Endothelial cell of umbilical vein (primary cell): ENCODE data around the gene WDR72. TPM values are rescaled to one million over a fixed set of nuclear protein-coding genes. Genes with fewer than 3 reads are reported as not detected.

ENCODE experiments used
- BruUV-seq: library from RNA; stranded (reverse); fragments of 400-500 nt; replicated peaks from 2 replicates; lab custom pipeline; 2021; lab: Mats Ljungman, UMichigan
- CTCF ChIA-PET: fragments of 300-600, 350-600 bp; sonication (Branson Sonifier 250); formaldehyde crosslinking; loops from one replicate; lab custom pipeline; 2021; ENCODE audit warnings: antibody characterized with exemption, inconsistent platforms; lab: Charles Lee
- POLR2A ChIA-PET: fragments of 300-600, 350-600 bp; sonication (Branson Sonifier 250); formaldehyde crosslinking; loops from one replicate; lab custom pipeline; 2021; ENCODE audit warnings: antibody characterized with exemption, inconsistent platforms; lab: Charles Lee
- DNase-seq: peaks from one replicate; pipeline ENCODE4 v3.0.0-alpha.2; 2011; ENCODE audit warnings: low read depth, low spot score
- FAIRE-seq: peaks from 2 replicates; lab custom pipeline; 2011; peaks lifted over from hg19 to GRCh38; lab: Jason Lieb, UNC
- H2AFZ ChIP-seq: 2 replicates; pipeline ENCODE4 v1.6.0; 2012; ENCODE audit warnings: low read depth, low read length, control low read depth, inconsistent platforms
- H3K27ac ChIP-seq: 2 replicates; pipeline ENCODE4 v1.5.1; 2011; ENCODE audit warnings: low read depth, mild to moderate bottlenecking, control low read depth, low read length, moderate library complexity; ENCODE audit not compliant: insufficient read depth
- H3K27me3 ChIP-seq, 2 experiments: 2 replicates each; pipeline versions ENCODE4 v1.6.0 to v1.6.1; 2011; ENCODE audit warnings: low read length in 2 of 2, mixed read lengths in 1 of 2; ENCODE audit not compliant: control insufficient read depth in 2 of 2, insufficient read depth in 2 of 2
- H3K36me3 ChIP-seq, 2 experiments: 2 replicates in 1 of 2; 3 replicates in 1 of 2; pipeline ENCODE4 v1.5.1; 2011; ENCODE audit warnings: low read length in 2 of 2, mild to moderate bottlenecking in 1 of 2, moderate library complexity in 1 of 2; ENCODE audit not compliant: control insufficient read depth in 2 of 2, insufficient read depth in 2 of 2; ENCODE audit errors: extremely low read depth in 1 of 2
- H3K4me1 ChIP-seq: 3 replicates; pipeline ENCODE4 v1.5.1; 2011; ENCODE audit warnings: mild to moderate bottlenecking, low read length; ENCODE audit not compliant: control insufficient read depth, insufficient read depth; ENCODE audit errors: extremely low read depth
- H3K4me2 ChIP-seq: 2 replicates; pipeline ENCODE4 v1.6.1; 2011; ENCODE audit warnings: low read length, control low read depth, mixed read lengths; ENCODE audit not compliant: insufficient read depth
- H3K4me3 ChIP-seq, 3 experiments: fragments of 200-600 bp in 1 of 3; sonication (generic), shearing (Covaris generic) in 1 of 3; replicated peaks in 1 of 3; 2 replicates each; pipeline ENCODE4 v1.5.1; 2011 to 2016; ENCODE audit warnings: control low read depth in 3 of 3, low read length in 3 of 3, mild to moderate bottlenecking in 2 of 3, inconsistent platforms in 1 of 3, low read depth in 1 of 3, moderate library complexity in 1 of 3; ENCODE audit not compliant: insufficient read depth in 1 of 3
- H3K79me2 ChIP-seq: 2 replicates; pipeline ENCODE4 v1.6.0; 2012; ENCODE audit warnings: low read length, inconsistent platforms; ENCODE audit not compliant: control insufficient read depth, insufficient read depth
- H3K9ac ChIP-seq: replicated peaks from 2 replicates; pipeline ENCODE3; 2011; ENCODE audit warnings: low read length, control low read depth; ENCODE audit not compliant: insufficient read depth; ENCODE audit errors: extremely low read depth
- H3K9me1 ChIP-seq: replicated peaks from 3 replicates; pipeline ENCODE4 v1.6.0; 2011; ENCODE audit warnings: mild to moderate bottlenecking, low read length; ENCODE audit not compliant: control insufficient read depth, insufficient read depth; ENCODE audit errors: extremely low read depth
- H3K9me3 ChIP-seq: replicated peaks from 2 replicates; pipeline ENCODE4 v1.5.1; 2012; ENCODE audit warnings: low read length, inconsistent platforms; ENCODE audit not compliant: control insufficient read depth, insufficient read depth
- H4K20me1 ChIP-seq: replicated peaks from 2 replicates; pipeline ENCODE3; 2011; ENCODE audit warnings: mild to moderate bottlenecking, low read length; ENCODE audit not compliant: control insufficient read depth, insufficient read depth; ENCODE audit errors: extremely low read depth
- EZH2 ChIP-seq: IDR thresholded peaks from 2 replicates; pipeline ENCODE4 v1.6.1; 2012; ENCODE audit warnings: borderline replicate concordance, low read depth, mild to moderate bottlenecking, moderate library complexity, low read length, inconsistent platforms; ENCODE audit not compliant: severe bottlenecking
- FOS ChIP-seq: IDR thresholded peaks from 2 replicates; pipeline ENCODE4 v1.6.1; 2011; ENCODE audit warnings: mild to moderate bottlenecking, low read length, moderate library complexity, borderline replicate concordance; ENCODE audit not compliant: insufficient read depth
- GATA2 ChIP-seq: IDR thresholded peaks from 2 replicates; pipeline ENCODE4 v1.7.0; 2011; ENCODE audit warnings: low read depth, mild to moderate bottlenecking, moderate library complexity, mixed read lengths, low read length; ENCODE audit not compliant: insufficient read length, insufficient read depth
- JUN ChIP-seq: IDR thresholded peaks from 2 replicates; pipeline ENCODE4 v1.6.1; 2011; ENCODE audit warnings: borderline replicate concordance, low read depth; ENCODE audit not compliant: insufficient read length, insufficient read depth
- MYC ChIP-seq: IDR thresholded peaks from one replicate; pipeline ENCODE4 v1.6.1; 2011; ENCODE audit warnings: mild to moderate bottlenecking, low read depth, low read length
- POLR2A ChIP-seq: IDR thresholded peaks from 2 replicates; pipeline ENCODE4 v1.6.1; 2012; ENCODE audit warnings: low read depth, mild to moderate bottlenecking, control low read depth, low read length
- POLR2AphosphoS5 ChIP-seq: IDR thresholded peaks from 2 replicates; pipeline ENCODE4 v1.6.1; 2012; ENCODE audit warnings: low read depth, mild to moderate bottlenecking, control low read depth, low read length, moderate library complexity; ENCODE audit not compliant: insufficient read depth
- dilution Hi-C: fragments of 300-500 bp; cut with MboI; formaldehyde crosslinking; loops from one replicate; pipeline ENCODE4 v1.15.0; 2019; ENCODE audit warnings: low sequenced_read_pairs; ENCODE audit not compliant: extremely low pct_ligation_motif_present
- intact Hi-C: fragments of 100-400 bp; cut with micrococcal nuclease; formaldehyde crosslinking; loops from one replicate; pipeline ENCODE4 v1.10.0; 2022
- polyA plus RNA-seq, 4 experiments: library from polyadenylated mRNA; depleted of rRNA in 3 of 4; stranded (reverse) in 3 of 4; unstranded in 1 of 4; fragments of >200 nt; gene quantifications; 2 replicates each; pipeline versions ENCODE4 v1.2.1 to v1.2.3, GENCODE V29; 2011 to 2012; ENCODE audit warnings: missing spikeins in 1 of 4
- total RNA-seq: library from RNA; stranded (reverse); gene quantifications from 2 replicates; pipeline ENCODE4 v1.2.3, GENCODE V29; 2021
- TF ChIP-seq, protein P1 (sequence below): IDR thresholded peaks from 2 replicates; pipeline ENCODE4 v1.6.1; 2011; ENCODE audit not compliant: insufficient read depth, insufficient read length
- TF ChIP-seq, protein P2 (sequence below), 2 donors: IDR thresholded peaks; 1 replicate in 1 of 2; 2 replicates in 1 of 2; pipeline ENCODE4 v1.5.1; 2011; ENCODE audit warnings: low read length in 2 of 2, mild to moderate bottlenecking in 2 of 2, moderate library complexity in 2 of 2, control low read depth in 1 of 2, inconsistent platforms in 1 of 2, low read depth in 1 of 2; ENCODE audit not compliant: insufficient read depth in 1 of 2; ENCODE audit errors: extremely low read depth in 1 of 2

The WDR72 gene
- total and polyA plus RNA-seq, 2 donors (not counting 3 experiments of a cell fraction or from before 2014, with no cell fraction given) = not detected

GRCh38 chr15:53789654-53790375 is 30.4 kb upstream of the WDR72 start:
- dilution Hi-C loops = no loop called here
- Histone ChIP-seq H3K27ac (no peak overlapping the region), H3K79me2 (no peaks in the 10 kb centered on the region), H3K4me2 (no peak overlapping the region), H3K9ac (no peak overlapping the region), H2AFZ (no peak overlapping the region), H3K4me1 (no peaks in the 10 kb centered on the region), H3K9me3 (no peaks in the 10 kb centered on the region), H4K20me1 (no peaks in the 10 kb centered on the region), H3K27me3 (no peaks in the 10 kb centered on the region), H3K4me3 (no peak overlapping the region), H3K9me1 (no peaks in the 10 kb centered on the region), H3K36me3 (no peaks in the 10 kb centered on the region)
- ChIA-PET CTCF (no interaction called here), POLR2A (no interaction called here)
- TF ChIP-seq POLR2AphosphoS5 (no peak), GATA2 (no peak), JUN (no peak), FOS (no peak), EZH2 (no peak), MYC (no peak)
- TF ChIP-seq, protein P1, sequence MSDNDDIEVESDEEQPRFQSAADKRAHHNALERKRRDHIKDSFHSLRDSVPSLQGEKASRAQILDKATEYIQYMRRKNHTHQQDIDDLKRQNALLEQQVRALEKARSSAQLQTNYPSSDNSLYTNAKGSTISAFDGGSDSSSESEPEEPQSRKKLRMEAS = no peak
- no peak for DNase-seq
- FAIRE-seq = no peak
- intact Hi-C loops = no loop called here
- BruUV-seq = no TSS peak

GRCh38 chr15:53786401-53786800 is 26.9 kb upstream of the WDR72 start:
- Histone ChIP-seq H3K9ac (no peak overlapping the region), H3K79me2 (no peaks in the 10 kb centered on the region), H3K27me3 (no peaks in the 10 kb centered on the region), H3K27ac (no peak overlapping the region), H3K9me1 (no peaks in the 10 kb centered on the region), H3K4me2 (no peak overlapping the region), H4K20me1 (no peaks in the 10 kb centered on the region), H3K36me3 (no peaks in the 10 kb centered on the region), H3K4me3 (no peak overlapping the region), H2AFZ (no peak overlapping the region), H3K4me1 (no peaks in the 10 kb centered on the region), H3K9me3 (no peaks in the 10 kb centered on the region)
- ChIA-PET CTCF (no interaction called here), POLR2A (no interaction called here)
- intact Hi-C loops (no loop called here), dilution Hi-C loops (no loop called here)
- no TSS peak for BruUV-seq
- no peak for DNase-seq
- no peak for FAIRE-seq
- TF ChIP-seq GATA2 (no peak), JUN (no peak), EZH2 (no peak), MYC (no peak), POLR2A (no peak), POLR2AphosphoS5 (no peak), FOS (no peak)
- TF ChIP-seq, protein P1 = no peak
- TF ChIP-seq, protein P2, sequence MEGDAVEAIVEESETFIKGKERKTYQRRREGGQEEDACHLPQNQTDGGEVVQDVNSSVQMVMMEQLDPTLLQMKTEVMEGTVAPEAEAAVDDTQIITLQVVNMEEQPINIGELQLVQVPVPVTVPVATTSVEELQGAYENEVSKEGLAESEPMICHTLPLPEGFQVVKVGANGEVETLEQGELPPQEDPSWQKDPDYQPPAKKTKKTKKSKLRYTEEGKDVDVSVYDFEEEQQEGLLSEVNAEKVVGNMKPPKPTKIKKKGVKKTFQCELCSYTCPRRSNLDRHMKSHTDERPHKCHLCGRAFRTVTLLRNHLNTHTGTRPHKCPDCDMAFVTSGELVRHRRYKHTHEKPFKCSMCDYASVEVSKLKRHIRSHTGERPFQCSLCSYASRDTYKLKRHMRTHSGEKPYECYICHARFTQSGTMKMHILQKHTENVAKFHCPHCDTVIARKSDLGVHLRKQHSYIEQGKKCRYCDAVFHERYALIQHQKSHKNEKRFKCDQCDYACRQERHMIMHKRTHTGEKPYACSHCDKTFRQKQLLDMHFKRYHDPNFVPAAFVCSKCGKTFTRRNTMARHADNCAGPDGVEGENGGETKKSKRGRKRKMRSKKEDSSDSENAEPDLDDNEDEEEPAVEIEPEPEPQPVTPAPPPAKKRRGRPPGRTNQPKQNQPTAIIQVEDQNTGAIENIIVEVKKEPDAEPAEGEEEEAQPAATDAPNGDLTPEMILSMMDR (IDR thresholded peaks at IDR 0.05; ENCODE audit: extremely low read depth in 1 of 2, insufficient read depth in 1 of 2, low read depth in 1 of 2, low read length in 2 of 2) = no peak
